IPS-18a (cell line): ENCODE measurements around the gene TRIM17.
A peak's percentile ranks its signal among the peaks of the same experiment; 100 is the strongest.

Experiments used
- H3K27ac ChIP-seq: one replicate; pipeline ENCODE4 v1.5.1; 2013; ENCODE audit warnings: low read length
- H3K27me3 ChIP-seq: one replicate; pipeline ENCODE4 v1.6.1; 2013; ENCODE audit warnings: mild to moderate bottlenecking, low read length; ENCODE audit not compliant: control insufficient read depth, insufficient read depth
- H3K36me3 ChIP-seq: one replicate; pipeline ENCODE4 v1.6.1; 2013; ENCODE audit warnings: low read depth, low read length; ENCODE audit not compliant: control insufficient read depth
- H3K4me1 ChIP-seq: one replicate; pipeline ENCODE4 v1.6.1; 2013; ENCODE audit warnings: low read depth, low read length; ENCODE audit not compliant: control insufficient read depth
- H3K4me3 ChIP-seq: one replicate; pipeline ENCODE4 v1.5.1; 2013; ENCODE audit warnings: low read length
- H3K9ac ChIP-seq: one replicate; pipeline ENCODE4 v1.6.1; 2013; ENCODE audit warnings: mild to moderate bottlenecking, low read length, moderate library complexity
- H3K9me3 ChIP-seq: one replicate; pipeline ENCODE4 v1.6.1; 2013; ENCODE audit warnings: low read depth, low read length; ENCODE audit not compliant: control insufficient read depth

Gene TRIM17

DNA sequence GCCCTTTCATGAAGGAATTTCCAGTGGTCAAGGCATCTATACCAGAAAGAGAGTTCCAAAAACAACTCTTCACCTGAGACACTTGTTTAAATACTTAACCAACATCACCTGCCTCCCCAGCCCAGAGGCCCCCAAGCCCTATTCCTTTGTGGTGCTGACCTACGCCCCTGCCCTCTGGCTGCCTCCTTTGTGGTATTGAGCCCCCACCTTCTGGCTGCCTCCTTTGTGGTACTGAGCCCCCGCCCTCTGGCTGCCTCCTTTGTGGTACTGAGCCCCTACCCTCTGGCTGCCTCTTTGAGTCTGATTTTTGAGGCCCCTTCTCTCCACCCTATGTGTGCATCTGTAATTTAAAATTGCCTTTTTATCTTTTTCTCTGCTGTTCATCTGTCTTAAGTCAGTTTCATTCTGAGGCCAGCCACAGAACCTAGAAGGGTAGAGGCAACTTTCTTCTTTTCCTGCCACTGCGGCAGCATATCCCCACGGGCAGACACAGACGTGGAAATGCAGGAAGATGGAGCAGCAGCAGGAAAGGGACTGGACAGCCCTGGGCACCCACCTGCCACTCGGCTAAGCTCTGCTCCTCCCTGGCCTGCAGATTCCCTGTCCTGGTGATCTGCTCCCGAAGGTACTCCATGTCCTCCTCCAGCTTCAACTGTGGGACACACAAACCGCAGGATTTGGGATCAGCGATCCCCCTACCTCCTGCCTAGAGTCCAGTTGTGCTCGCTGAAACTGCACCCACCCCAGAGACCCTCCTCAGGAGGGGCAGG, 3.2 kb downstream of the TRIM17 start:
- Histone ChIP-seq H3K36me3 (no peaks in the 10 kb centered on the region), H3K27ac (no peak overlapping the region), H3K4me3 (no peak overlapping the region), H3K4me1 (peaks cover 7% of the 10 kb centered on the region), H3K9ac (no peak overlapping the region), H3K9me3 (no peaks in the 10 kb centered on the region), H3K27me3 (peaks cover 44% of the 10 kb centered on the region)

DNA sequence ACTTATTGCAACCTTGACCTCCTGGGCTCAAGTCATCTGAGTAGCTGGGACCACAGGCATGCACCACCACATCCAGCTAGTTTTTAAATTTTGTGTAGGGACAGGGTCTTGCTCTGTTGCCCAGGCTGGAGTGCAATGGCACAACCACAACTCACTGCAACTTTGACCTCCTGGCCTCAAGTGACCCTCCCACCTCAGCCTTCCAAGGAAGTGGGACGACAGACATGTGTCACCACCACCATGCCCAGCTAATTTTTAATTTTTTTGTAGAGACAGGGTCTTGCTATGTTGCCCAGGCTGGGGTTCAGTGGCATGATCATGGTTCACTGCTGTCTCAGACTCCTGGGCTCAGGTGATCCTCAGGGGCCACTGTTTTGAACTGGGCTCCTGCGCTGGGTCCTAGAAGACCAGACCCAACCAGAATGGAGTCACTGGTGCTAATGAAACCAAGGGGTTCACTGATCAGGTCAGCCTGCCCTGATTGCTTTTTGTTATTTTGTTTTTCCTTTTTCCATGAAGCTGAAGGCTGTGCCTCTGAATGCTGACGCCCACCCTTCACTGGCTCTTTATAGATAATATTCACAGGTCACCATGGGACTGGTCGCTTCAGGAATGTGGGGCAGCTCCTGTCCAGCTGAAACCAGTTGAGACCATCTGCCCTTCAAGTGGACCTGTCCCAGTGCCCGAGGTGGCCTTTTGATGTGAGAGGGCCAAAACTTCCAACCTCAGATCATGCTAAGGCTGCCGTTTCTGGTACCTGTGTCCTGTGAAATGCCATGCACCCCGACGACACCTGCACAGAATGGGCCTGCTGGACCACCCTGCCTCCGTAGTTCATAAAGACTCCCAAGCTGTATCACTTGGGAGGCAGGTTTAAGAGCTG, 4.9 kb downstream of the TRIM17 start:
- Histone ChIP-seq H3K27ac (no peak overlapping the region), H3K36me3 (no peaks in the 10 kb centered on the region), H3K9ac (no peak overlapping the region), H3K9me3 (no peaks in the 10 kb centered on the region), H3K4me1 (peaks cover 12% of the 10 kb centered on the region), H3K27me3 (peaks cover 28% of the 10 kb centered on the region), H3K4me3 (no peak overlapping the region)

DNA sequence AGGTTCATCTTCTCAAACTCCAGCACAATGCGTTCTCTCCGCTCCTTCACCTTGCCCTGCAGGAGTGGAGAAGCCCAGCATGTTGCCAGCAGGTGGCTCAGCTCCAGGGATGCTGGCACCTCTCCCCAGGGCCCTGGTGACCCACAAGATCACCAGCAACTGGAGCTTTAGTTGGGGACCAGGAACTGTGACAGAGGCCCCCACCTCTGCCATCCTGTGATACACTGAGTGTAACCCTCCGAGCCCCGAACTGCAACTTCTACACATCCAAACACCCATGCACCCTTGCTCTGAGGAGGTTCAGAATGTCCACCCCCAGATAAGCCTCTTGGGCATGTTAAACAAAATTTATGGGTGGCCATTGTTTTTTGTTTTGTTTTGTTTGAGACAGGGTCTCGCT, 5.5 kb downstream of the TRIM17 start:
- Histone ChIP-seq H3K36me3 (no peaks in the 10 kb centered on the region), H3K4me3 (no peak overlapping the region), H3K9me3 (no peaks in the 10 kb centered on the region), H3K4me1 (peaks cover 12% of the 10 kb centered on the region), H3K27ac (no peak overlapping the region), H3K9ac (no peak overlapping the region), H3K27me3 (peaks cover 28% of the 10 kb centered on the region)

DNA sequence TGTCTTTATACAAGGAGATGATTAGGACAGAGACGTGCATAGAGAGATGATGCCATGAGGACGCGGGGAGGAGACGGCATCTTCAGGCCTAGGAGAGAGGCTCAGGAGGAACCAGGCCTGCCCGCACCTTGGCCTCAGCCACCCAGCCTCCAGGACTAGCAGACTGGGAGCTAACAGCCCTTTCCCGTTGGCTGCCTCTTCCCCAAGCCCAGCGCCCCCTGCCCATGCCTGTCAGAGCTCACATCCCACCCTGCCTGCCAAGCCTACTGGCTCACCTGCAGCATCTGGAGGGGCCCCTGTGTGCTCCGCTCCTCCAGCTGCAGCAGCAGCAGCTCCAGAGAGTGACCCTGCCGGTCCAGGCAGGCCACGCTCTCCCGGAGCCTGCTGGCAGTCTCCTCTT, 6.0 kb downstream of the TRIM17 start:
- Histone ChIP-seq H3K9me3 (no peaks in the 10 kb centered on the region), H3K36me3 (no peaks in the 10 kb centered on the region), H3K4me1 (peaks cover 10% of the 10 kb centered on the region), H3K27me3 (peaks cover 25% of the 10 kb centered on the region), H3K27ac (no peak overlapping the region), H3K9ac (no peak overlapping the region), H3K4me3 (no peak overlapping the region)

DNA sequence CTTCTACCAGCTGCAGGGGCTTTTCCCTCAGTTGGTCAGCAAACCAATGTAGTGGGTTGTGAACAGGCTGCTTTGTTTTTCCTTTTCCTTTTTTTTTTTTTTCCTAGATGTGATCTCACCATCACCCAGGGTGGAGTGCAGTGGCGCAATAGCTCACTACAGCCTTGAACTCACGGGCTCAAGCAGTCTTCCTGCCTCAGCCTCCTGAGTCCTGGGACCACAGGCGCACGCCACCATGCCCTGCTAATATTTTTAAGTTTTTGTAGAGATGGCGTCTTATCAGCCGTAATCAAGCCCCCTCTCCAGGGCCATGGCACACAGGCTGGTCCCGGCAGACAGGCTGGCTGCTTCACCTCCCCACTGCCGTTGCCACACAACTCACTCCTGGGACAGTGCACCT, 6.6 kb downstream of the TRIM17 start:
- Histone ChIP-seq H3K27ac (no peak overlapping the region), H3K27me3 (peaks cover 19% of the 10 kb centered on the region), H3K36me3 (no peaks in the 10 kb centered on the region), H3K9me3 (no peaks in the 10 kb centered on the region), H3K4me1 (peaks cover 12% of the 10 kb centered on the region), H3K9ac (no peak overlapping the region), H3K4me3 (no peak overlapping the region)

DNA sequence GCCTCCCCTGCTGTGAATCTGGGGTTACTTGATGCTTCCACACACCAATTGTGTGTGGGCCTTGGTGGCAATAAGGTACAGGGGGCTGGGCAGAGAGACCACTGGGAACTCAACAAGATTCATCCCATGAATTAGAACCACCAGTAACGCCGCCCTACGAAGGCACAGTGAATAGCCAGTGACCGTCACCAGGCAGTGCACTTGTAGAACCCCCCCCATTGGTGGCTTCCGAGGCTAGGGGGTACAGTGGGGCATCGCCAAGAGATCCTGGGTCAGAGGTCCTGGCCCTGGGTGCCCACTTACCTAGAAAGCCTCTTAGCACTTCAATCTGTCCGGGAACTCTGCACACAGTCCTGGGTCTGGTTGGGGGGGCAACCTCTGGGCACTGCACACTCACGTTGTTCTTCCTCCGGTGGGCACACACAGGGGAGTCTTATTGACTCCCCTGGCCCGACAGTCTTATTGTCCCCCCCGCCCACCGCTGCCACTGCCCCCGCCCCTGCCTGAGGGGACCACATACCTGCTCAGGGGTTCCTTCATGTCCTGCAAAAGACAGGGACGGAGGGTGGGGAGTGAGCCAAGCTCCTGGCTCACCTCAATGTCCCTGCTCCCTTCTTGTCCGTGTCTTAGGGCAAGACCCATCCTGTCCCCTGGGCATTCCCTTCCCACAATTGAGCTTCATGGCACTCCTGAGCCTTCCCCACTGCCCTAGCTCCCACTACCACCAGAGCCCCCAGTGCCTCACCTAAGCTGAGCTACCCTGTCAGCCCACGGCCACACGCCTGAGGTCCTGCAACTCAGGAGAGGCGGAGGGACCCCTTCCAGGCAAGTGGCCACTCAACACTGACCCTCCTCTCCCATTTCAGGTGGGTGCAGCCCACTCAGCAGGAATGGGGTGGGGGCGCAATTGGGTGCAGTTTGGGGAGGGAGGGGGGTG, 7.5 kb downstream of the TRIM17 start:
- no peak overlapping the region for H3K27ac ChIP-seq
- no peak overlapping the region for H3K9ac ChIP-seq

DNA sequence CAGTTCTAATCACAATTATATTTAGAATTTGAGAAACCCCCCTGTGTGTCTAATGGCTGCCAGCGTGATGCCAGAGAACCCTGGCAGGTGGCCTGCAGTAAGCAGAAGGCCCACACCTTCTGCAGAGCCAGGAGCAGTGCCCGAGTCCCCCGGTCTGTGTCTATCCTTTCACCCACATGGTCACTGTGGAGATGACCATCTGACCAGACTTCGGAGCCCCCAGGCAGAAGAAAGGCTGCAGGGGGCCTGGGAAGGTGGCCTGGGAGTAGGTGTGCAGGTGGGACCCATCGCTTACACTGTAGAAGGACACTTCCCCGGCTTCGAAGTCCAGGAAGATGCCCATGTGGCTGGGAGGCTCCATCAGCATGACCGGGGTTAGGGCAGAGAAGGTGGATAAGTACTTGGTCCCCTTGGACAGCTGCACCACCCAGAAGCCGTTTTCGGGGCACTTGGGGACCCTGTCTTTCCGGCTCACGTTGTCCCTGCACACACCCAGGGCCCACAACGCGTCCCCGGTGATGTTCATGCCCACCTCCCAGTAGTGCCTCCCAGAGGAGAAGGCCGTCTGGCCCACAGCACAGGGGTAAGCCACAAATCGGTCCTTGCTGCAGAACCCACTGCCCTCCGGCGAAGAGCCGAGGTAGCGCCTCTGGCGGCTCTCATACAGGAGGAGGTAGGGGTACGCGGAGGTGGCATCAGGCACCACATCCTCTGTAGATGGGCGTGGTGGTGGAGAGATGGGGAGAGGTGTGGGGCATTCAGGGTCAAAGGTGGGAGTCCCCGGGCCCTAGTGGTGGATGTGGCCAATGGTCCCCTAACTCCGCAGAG, 8.4 kb downstream of the TRIM17 start:
- no peak overlapping the region for H3K27ac ChIP-seq
- H3K9me3 ChIP-seq = no peaks in the 10 kb centered on the region

More for the DNA sequence above, 7.5 kb downstream of the TRIM17 start:
- Histone ChIP-seq H3K36me3 (no peaks in the 10 kb centered on the region), H3K4me1 (peaks cover 14% of the 10 kb centered on the region), H3K9me3 (no peaks in the 10 kb centered on the region), H3K27me3 (peaks cover 10% of the 10 kb centered on the region), H3K4me3 (no peak overlapping the region)

DNA sequence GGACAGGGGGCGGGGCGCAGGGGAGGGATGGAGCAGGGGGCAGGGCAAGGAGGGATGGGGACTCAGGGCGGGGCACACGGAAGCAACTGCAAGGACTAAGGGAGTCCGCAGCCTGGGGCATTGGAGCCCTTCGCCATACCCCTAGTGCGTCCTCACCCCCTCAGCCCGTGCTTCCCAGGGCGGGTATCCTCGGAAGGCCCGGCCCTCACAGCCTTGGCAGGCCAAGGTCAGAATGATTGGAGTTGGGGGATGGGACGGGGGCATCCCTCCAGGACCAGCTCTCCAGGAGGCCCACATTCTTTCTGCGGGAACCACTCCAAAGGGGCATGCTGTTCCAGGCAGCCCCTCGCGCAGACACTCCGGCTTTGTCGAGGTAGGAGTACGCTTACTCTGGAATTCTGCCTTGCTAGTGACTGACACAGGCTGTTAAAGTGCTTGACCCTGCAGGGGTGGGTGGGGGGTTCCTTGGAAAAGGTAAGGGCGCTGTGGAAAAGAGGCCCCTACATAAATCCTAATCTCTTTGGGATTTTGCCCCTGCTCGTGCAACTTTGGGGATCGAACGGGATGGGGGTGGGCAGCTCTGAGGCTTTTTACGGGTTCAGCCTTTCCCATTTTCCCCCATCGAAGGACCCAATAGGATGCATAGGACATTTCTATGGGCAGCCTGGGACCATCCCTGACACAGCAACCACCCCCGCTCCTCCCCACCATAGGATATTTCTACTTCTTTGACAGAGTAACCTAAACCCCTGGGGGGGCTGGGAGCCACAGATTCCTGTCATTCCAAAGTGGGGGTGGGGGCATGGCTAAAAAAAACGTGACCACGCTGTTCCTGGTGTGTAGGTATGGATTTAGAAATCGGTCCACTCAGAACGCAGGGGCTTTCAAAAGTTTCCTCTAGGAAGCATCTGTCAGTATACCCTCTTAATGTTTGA, 9.3 kb downstream of the TRIM17 start:
- Histone ChIP-seq H3K4me3 (peak overlapping the region; percentile 77), H3K36me3 (peaks cover 4% of the 10 kb centered on the region), H3K27me3 (no peaks in the 10 kb centered on the region), H3K4me1 (peaks cover 14% of the 10 kb centered on the region), H3K27ac (no peak overlapping the region), H3K9ac (peak overlapping the region; percentile 49), H3K9me3 (no peaks in the 10 kb centered on the region)

More for the DNA sequence above, 8.4 kb downstream of the TRIM17 start:
- no peak overlapping the region for H3K9ac ChIP-seq
- peak overlapping the region; percentile 77 for H3K4me3 ChIP-seq
- H3K27me3 ChIP-seq = peaks cover under 1% of the 10 kb centered on the region
- peaks cover 14% of the 10 kb centered on the region for H3K4me1 ChIP-seq
- no peaks in the 10 kb centered on the region for H3K36me3 ChIP-seq

DNA sequence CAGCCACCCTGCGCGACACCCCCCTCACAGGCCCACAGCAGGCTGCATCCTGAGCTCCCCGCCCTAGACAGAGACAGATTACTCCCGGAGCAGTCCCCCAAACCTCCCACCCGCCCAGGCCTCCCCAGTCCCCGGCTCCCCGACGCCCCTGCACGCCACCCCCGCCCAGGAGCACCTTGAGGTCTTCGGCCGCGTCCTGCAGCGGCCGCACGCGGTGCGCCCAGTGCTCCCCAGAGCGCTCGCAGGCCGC, 10.8 kb downstream of the TRIM17 start:
- H3K9ac ChIP-seq = peak overlapping the region; percentile 70
- no peaks in the 10 kb centered on the region for H3K27me3 ChIP-seq
- H3K27ac ChIP-seq = no peak overlapping the region
- H3K4me1 ChIP-seq = peaks cover 14% of the 10 kb centered on the region
- peak overlapping the region; percentile 81 for H3K4me3 ChIP-seq
- no peaks in the 10 kb centered on the region for H3K9me3 ChIP-seq
- H3K36me3 ChIP-seq = peaks cover 4% of the 10 kb centered on the region
